HG02798 (cell line): ENCODE measurements around the gene SLC10A6.

Experiments used
- ATAC-seq: cut with Tn5 transposase; IDR thresholded peaks from one replicate; pipeline ENCODE4 v1.9.1; 2021; ENCODE audit warnings: mild to moderate bottlenecking; ENCODE audit not compliant: unreplicated experiment, poor library complexity

The SLC10A6 gene

DNA sequence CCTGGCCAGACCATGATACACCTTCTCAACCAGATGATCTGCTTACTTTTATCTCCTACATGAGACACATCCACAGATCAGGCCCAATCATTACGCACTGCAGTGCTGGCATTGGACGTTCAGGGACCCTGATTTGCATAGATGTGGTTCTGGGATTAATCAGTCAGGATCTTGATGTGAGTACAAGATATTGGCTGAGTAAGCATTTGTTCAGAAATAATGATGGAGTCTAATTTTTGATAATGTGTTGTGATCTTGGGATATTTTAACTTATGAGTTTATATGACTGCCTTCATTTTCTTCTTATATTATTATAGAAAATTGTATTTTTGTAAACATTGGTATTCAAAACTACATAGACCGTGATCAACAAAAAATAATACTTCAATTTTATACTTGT is 39.4 kb downstream of the SLC10A6 start:
- no peak for ATAC-seq

GRCh38 chr4:86791126-86791525 is 58.1 kb downstream of the SLC10A6 start:
- ATAC-seq, result no peak

GRCh38 chr4:86788826-86789225 is 60.4 kb downstream of the SLC10A6 start:
- ATAC-seq, result no peak

- no peak for ATAC-seq
Observed at GRCh38 chr4:86778175-86778574, 71.0 kb downstream of the SLC10A6 start.

DNA sequence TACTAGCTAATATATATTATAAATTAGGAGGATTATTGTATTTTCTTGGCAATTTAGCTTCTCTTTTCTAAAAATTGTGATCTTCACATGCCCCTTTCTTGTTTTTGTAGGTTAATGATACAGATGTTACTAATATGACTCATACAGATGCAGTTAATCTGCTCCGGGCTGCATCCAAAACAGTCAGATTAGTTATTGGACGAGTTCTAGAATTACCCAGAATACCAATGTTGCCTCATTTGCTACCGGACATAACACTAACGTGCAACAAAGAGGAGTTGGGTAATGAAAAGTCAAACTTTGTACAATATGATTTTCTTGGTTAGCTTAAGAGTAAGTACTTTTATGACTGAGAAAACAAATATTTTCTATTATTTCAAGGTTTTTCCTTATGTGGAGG is 74.1 kb downstream of the SLC10A6 start:
- no peak for ATAC-seq
